ENCODE data around the gene CHRM1. TPM values are rescaled to one million over a fixed set of nuclear protein-coding genes. Genes with fewer than 3 reads are reported as not detected.

Gene CHRM1
- total RNA-seq, 1 donor from 2014 or later, result not detected

DNA sequence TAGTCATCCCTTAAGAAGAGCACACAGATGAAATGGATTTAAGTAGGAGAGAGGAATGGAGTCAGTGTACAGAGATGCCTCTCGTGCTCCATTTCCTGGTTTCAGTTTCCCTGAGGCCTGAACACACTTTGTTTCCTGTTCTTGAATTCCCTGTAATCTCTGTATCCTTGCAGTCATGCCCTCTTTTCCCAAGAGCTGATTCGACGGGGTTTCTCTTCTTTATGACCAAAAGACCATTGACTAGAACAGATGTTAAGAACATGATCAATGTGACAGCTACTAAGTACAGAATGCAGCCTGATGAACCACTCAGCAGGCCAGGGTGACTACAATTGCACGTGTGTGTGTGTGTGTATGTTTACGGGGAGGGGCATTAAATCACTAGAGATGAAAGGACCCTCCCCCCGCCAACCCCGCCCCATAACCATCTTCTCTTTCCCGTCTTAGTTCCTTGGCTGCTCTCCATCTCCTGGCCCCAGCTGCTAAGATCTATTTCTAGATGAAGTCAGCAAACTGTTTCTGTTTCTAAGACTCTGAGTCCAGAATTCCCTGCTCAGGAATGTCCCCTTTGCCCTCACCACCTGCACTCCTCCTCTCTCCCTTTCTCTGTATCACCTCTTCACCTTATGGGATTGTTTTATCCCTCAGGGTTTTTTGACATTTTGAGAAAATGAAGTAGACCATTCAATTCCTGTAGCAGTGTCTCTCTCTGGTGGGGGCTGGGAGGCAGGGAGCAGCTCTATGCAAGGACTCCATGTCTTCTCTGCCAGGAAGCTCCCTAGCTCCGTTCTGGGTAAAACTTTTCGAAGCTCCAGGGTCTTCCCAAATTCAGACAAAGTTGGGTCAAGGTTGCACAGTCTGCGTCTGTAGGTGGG is 37.6 kb upstream of the CHRM1 start:
- DNase-seq (ENCODE audit: low read depth), result no peak
- Mint-ChIP-seq H3K4me3 (ENCODE audit: unreplicated experiment) (no peak overlapping the region), H3K36me3 (ENCODE audit: low read depth, unreplicated experiment) (no peaks in the 10 kb centered on the region), H3K27me3 (ENCODE audit: low read depth, unreplicated experiment) (peaks cover 2% of the 10 kb centered on the region), H3K4me1 (ENCODE audit: low read depth, unreplicated experiment) (peaks cover 12% of the 10 kb centered on the region), H3K27ac (ENCODE audit: unreplicated experiment) (peak overlapping the region; percentile 11), H3K9me3 (ENCODE audit: unreplicated experiment) (peaks cover 3% of the 10 kb centered on the region)
- no peaks in the 10 kb centered on the region for H4K20me1 ChIP-seq (ENCODE audit: insufficient read depth, low read length)
- no peaks in the 10 kb centered on the region for H3K27me3 ChIP-seq (ENCODE audit: insufficient read depth, low read length)
- H3K9me3 ChIP-seq (ENCODE audit: insufficient read depth, low read depth, low read length), result no peaks in the 10 kb centered on the region
- no peak overlapping the region for H2AFZ ChIP-seq (ENCODE audit: low read depth, low read length)
- no peaks in the 10 kb centered on the region for H3K79me2 ChIP-seq (ENCODE audit: insufficient read depth, low read length)
- H3K36me3 ChIP-seq (ENCODE audit: insufficient read depth, low read length), result no peaks in the 10 kb centered on the region
- no peak overlapping the region for H3K9ac ChIP-seq (ENCODE audit: low read length)
- H3K4me1 ChIP-seq (ENCODE audit: insufficient read depth, low read length), result no peaks in the 10 kb centered on the region
- H3K4me2 ChIP-seq (ENCODE audit: low read length), result no peak overlapping the region
- no peak overlapping the region for H3K27ac ChIP-seq (ENCODE audit: low read depth, low read length)
- FAIRE-seq, result no peak
- H3K4me3 ChIP-seq (ENCODE audit: insufficient read depth, low read depth, low read length), result no peak overlapping the region
- no peak for TF ChIP-seq EZH2 (IDR thresholded peaks at IDR 0.05; ENCODE audit: insufficient read depth, low read length)
- TF ChIP-seq, protein P1, sequence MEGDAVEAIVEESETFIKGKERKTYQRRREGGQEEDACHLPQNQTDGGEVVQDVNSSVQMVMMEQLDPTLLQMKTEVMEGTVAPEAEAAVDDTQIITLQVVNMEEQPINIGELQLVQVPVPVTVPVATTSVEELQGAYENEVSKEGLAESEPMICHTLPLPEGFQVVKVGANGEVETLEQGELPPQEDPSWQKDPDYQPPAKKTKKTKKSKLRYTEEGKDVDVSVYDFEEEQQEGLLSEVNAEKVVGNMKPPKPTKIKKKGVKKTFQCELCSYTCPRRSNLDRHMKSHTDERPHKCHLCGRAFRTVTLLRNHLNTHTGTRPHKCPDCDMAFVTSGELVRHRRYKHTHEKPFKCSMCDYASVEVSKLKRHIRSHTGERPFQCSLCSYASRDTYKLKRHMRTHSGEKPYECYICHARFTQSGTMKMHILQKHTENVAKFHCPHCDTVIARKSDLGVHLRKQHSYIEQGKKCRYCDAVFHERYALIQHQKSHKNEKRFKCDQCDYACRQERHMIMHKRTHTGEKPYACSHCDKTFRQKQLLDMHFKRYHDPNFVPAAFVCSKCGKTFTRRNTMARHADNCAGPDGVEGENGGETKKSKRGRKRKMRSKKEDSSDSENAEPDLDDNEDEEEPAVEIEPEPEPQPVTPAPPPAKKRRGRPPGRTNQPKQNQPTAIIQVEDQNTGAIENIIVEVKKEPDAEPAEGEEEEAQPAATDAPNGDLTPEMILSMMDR (IDR thresholded peaks at IDR 0.05; ENCODE audit: insufficient read depth, low read depth, low read length), result no peak

DNA sequence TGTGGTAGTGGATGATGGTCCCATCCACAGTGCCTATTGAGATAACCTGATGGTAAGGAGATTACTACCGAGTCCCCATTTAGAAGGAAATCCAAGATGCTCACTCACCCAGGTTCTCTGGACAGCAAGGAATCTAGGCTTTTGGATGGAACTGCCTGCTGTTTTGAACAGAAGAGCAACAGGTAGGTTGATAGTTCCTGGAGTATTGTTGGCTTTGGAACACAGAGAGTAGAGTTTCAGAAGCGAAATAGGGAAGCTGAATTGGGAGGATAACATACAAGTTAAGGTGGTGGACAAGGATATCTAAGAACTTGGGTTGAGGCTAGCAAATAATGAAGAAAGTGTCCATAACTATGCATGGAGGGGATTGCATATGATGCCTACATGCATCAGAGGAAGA is 36.0 kb upstream of the CHRM1 start:
- FAIRE-seq (no peak), DNase-seq (ENCODE audit: low read depth) (no peak)
- Histone ChIP-seq H3K4me2 (ENCODE audit: low read length) (no peak overlapping the region), H4K20me1 (ENCODE audit: insufficient read depth, low read length) (no peaks in the 10 kb centered on the region), H3K9ac (ENCODE audit: low read length) (no peak overlapping the region), H3K4me3 (ENCODE audit: insufficient read depth, low read depth, low read length) (no peak overlapping the region), H3K79me2 (ENCODE audit: insufficient read depth, low read length) (no peaks in the 10 kb centered on the region), H3K27me3 (ENCODE audit: insufficient read depth, low read length) (no peaks in the 10 kb centered on the region), H3K27ac (ENCODE audit: low read depth, low read length) (no peak overlapping the region), H3K4me1 (ENCODE audit: insufficient read depth, low read length) (no peaks in the 10 kb centered on the region), H3K36me3 (ENCODE audit: insufficient read depth, low read length) (no peaks in the 10 kb centered on the region), H3K9me3 (ENCODE audit: insufficient read depth, low read depth, low read length) (no peaks in the 10 kb centered on the region), H2AFZ (ENCODE audit: low read depth, low read length) (no peak overlapping the region)
- TF ChIP-seq, protein P1 (IDR thresholded peaks at IDR 0.05; ENCODE audit: insufficient read depth, low read depth, low read length), result no peak
- TF ChIP-seq EZH2 (IDR thresholded peaks at IDR 0.05; ENCODE audit: insufficient read depth, low read length), result no peak
- H3K36me3 Mint-ChIP-seq (ENCODE audit: low read depth, unreplicated experiment), result no peaks in the 10 kb centered on the region
- H3K27ac Mint-ChIP-seq (ENCODE audit: unreplicated experiment), result no peak overlapping the region
- H3K4me1 Mint-ChIP-seq (ENCODE audit: low read depth, unreplicated experiment), result peaks cover 12% of the 10 kb centered on the region
- H3K9me3 Mint-ChIP-seq (ENCODE audit: unreplicated experiment), result peaks cover 3% of the 10 kb centered on the region
- H3K4me3 Mint-ChIP-seq (ENCODE audit: unreplicated experiment), result no peak overlapping the region
- H3K27me3 Mint-ChIP-seq (ENCODE audit: low read depth, unreplicated experiment), result no peaks in the 10 kb centered on the region

DNA sequence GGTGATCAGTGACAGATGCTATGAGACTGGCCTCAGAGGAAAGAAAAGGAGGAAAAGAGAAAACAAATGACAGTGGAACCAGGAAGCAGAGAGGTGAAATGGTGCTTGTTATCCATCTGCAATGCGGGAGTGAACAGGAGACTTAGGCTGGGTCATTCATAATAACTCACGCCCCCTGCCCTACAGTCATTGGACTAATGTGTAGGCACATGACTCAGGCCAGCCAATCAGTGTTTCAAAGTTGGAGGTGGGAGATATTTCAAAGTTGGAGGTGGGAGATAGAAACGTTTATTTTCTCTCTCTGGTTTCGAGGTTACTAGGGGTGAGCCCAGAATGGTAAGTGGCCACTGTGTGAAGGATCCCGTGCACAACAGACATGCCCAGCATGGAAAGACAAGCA is 33.3 kb upstream of the CHRM1 start:
- H3K79me2 ChIP-seq (ENCODE audit: insufficient read depth, low read length), result no peaks in the 10 kb centered on the region
- H3K27me3 Mint-ChIP-seq (ENCODE audit: low read depth, unreplicated experiment), result peaks cover 2% of the 10 kb centered on the region
- peaks cover 3% of the 10 kb centered on the region for H3K9me3 Mint-ChIP-seq (ENCODE audit: unreplicated experiment)
- no peak overlapping the region for H3K4me2 ChIP-seq (ENCODE audit: low read length)
- no peak overlapping the region for H3K27ac Mint-ChIP-seq (ENCODE audit: unreplicated experiment)
- H3K9me3 ChIP-seq (ENCODE audit: insufficient read depth, low read depth, low read length), result no peaks in the 10 kb centered on the region
- peaks cover 12% of the 10 kb centered on the region for H3K4me1 Mint-ChIP-seq (ENCODE audit: low read depth, unreplicated experiment)
- no peak overlapping the region for H2AFZ ChIP-seq (ENCODE audit: low read depth, low read length)
- TF ChIP-seq EZH2 (IDR thresholded peaks at IDR 0.05; ENCODE audit: insufficient read depth, low read length), result no peak
- TF ChIP-seq, protein P1 (IDR thresholded peaks at IDR 0.05; ENCODE audit: insufficient read depth, low read depth, low read length), result no peak
- no peaks in the 10 kb centered on the region for H4K20me1 ChIP-seq (ENCODE audit: insufficient read depth, low read length)
- H3K9ac ChIP-seq (ENCODE audit: low read length), result no peak overlapping the region
- DNase-seq (ENCODE audit: low read depth), result no peak
- H3K4me1 ChIP-seq (ENCODE audit: insufficient read depth, low read length), result no peaks in the 10 kb centered on the region
- H3K36me3 ChIP-seq (ENCODE audit: insufficient read depth, low read length), result no peaks in the 10 kb centered on the region
- no peaks in the 10 kb centered on the region for H3K36me3 Mint-ChIP-seq (ENCODE audit: low read depth, unreplicated experiment)
- H3K27me3 ChIP-seq (ENCODE audit: insufficient read depth, low read length), result no peaks in the 10 kb centered on the region
- no peak for FAIRE-seq
- no peak overlapping the region for H3K27ac ChIP-seq (ENCODE audit: low read depth, low read length)
- no peak overlapping the region for H3K4me3 ChIP-seq (ENCODE audit: insufficient read depth, low read depth, low read length)
- no peak overlapping the region for H3K4me3 Mint-ChIP-seq (ENCODE audit: unreplicated experiment)
